Astrocyte of the hippocampus (primary cell): ENCODE results near the gene DDX17.

ENCODE experiments used
- DNase-seq: peaks from one replicate; pipeline ENCODE4 v3.0.0; 2011; ENCODE audit warnings: low read depth, low spot score

The DDX17 gene

DNA sequence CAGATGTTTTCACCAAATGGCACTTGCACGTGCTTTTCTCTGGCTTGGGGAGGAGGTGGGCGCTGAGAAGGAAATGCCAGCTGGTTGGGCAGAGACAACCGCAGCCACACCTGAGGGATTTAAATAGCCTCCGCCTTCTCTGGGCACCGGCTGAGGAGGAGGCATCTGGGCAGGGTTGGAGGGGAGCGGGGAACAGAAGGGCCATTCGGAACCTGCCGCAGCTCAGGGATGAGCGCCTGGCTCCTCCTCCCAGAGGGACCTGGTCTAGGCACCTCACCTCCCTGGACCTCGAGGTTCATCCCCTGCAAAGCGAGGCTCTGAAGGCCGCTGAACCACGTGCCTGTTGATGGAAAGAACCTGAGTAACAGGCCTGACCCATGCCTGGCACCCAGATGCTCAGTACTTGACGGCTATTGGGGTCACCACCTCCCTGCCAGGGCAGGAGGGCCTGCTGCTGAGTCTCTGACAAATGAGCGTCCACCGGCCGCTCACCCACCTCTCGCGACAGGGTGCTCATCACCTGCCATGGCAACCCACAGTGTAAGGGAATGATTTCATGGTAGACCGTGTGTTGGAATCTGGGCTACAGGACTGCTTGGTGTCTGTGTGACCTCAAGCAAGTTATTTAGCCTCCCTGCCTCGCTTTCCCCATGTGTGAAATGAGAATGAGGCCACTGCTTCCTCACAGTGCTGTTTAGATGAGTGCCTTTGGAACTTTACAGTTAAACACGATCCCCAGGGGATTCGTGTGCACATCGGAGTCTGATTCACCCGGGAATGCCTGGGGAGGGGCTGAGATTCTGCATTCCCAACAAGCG lies 40.2 kb downstream of the DDX17 start:
- no peak for DNase-seq

DNA sequence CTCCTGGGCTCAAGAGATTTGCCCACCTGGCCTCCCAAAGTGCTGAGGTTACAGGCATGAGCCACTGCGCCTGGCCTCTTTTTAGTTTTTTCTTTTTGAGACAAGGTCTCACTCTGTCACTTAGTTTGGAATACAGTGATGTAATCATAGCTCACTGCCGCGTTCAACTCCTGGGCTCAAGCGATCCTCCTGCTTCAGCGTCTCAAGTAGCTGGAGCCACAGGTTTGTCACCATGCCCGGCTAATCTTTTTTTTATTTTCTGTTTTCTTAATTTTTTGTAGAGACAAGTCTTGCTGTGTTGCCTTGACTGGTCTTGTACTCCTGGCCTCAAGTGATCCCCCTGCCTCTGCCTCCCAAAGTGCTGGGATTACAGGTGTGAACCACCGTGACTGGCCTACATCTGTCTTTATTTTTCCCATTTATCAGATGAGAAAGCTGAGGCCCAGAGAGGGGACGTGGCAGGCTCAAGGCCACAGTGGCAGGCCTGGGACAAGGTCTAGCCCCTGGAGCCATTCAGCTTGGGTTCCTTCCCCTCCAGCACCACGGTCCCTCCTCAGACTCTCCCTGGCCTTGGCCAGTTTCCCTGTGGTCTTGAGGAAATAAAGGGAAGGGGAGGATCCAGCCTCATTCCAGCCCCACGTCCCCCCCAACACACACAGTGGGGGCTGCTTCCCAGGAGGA lies 41.0 kb downstream of the DDX17 start:
- DNase-seq = no peak

- DNase-seq = no peak
Observed at GRCh38 chr22:38462960-38463784, 42.9 kb downstream of the DDX17 start.

- peak; percentile 95 for DNase-seq
Observed at GRCh38 chr22:38461414-38462081, 44.6 kb downstream of the DDX17 start.

DNA sequence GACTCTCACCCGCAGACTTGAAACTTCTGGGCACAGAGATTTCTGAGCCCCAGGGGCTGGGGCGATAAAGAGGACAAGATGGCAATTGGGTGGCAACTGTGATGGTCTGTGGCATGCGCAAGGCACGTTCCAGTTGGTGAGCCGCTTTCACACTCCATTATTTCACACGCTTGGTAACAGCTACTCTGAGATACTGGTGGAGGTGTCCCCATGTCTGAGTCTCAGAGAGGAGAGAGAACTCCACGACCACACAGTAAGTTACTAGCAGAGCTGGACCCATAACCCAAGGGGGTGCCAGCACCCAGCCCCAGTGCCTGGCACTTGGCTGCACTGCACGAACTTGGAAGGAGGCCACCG lies 45.1 kb downstream of the DDX17 start:
- no peak for DNase-seq

GRCh38 chr22:38460426-38460840 lies 45.7 kb downstream of the DDX17 start:
- DNase-seq = no peak

DNA sequence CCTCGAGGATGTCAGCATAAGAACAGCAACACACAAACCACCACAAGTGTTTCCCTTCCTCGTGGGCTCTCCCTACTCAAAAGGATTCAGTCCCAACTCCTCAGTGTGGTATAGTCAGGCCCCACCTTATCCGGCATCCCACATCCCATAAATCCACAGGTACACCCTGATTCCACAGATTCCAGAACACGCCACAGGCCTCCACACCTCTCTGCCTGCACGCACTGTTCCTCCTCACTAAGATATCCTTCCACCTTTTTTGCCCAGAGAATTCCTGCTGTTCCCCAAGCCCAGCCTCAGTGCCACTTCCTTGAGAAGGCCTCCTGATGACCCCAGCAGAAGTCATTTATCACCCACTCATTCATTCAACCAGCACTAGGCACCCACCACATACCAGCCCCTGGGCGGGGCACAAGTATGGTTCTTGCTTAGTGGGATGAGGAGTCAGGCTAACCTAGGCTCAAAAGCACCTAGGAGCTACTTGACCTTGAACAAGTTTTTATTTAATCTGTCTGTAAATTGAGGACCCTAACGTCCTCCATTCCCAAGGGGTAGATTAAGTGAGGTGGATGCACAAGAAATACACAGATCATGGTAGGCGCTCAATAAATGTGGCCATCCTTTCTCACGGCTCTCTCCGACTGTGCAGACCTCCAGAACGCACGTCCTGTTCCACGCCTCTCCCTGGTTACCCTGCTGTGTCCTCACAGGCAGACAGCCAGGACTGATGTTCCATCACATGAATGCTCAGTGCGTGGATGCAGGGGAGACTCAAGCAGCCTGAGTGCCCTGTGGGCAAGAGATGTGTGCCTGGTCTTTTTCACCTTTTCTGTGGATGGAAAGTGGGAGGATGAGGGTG lies 49.0 kb downstream of the DDX17 start:
- no peak for DNase-seq

DNA sequence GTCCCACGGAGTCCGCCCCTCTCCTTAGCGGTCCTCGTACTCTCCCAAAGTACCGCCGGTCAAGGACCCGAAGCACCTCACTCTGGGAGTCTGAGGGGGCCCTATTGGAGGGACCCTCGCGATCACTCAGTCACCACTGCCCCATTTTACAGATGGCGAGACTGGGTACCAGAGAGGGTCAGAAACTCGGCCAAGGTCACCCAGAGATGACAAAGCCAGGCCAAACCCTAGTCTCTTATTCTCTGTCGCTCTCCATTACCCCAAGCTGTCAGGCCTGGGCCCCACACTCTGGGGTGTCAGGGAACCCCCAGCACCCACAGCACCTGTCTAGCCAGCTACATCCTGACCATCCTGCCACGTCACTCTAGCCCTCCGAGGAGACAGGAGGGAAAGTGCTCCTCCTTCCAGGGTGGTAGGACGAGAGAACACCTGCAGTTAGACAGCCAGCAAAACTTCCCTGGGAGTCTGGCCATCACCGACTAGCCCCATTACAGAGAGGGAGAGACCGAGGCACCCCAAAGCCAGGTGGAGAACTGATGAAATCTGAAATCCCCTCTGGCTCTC lies 49.8 kb downstream of the DDX17 start:
- DNase-seq = no peak

DNA sequence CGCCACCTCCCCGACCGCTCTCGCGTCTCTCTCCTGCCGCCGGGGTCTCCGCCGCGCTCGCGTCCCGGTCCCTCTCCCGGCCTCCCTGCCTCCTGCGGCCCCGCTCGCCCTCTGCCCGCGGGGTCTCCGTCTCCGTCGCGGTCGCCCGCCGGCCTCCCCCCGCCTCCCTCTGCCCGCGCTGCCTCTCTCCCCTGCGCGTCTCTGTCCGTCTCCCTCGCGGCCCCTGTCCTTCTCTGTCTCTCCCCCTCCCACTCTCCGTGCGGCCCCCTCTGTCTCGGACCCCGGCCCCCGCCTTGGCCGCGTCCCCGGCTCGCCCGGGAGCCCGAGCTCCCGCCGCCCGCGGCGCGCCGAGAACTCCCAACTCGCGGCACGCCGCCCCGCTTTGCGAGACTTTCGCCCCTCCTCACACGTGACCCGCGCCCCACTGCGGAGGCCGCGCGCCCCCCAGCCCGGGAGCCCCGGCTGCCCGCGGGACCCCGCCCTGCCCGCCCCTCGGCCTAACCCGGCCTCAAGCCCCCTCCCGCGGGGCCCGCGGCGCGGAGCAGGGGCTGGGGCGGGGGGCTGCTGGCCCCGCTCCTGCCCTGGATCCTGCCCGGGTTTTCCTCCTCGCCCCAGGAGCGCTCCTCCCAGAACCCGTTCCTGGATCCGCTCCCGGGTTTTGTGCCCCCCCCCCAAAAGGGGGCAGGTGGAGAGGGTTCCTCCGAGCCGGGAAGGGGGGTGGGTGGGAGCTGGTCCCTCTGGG lies 50.4 kb downstream of the DDX17 start:
- peak; percentile 67 for DNase-seq

DNA sequence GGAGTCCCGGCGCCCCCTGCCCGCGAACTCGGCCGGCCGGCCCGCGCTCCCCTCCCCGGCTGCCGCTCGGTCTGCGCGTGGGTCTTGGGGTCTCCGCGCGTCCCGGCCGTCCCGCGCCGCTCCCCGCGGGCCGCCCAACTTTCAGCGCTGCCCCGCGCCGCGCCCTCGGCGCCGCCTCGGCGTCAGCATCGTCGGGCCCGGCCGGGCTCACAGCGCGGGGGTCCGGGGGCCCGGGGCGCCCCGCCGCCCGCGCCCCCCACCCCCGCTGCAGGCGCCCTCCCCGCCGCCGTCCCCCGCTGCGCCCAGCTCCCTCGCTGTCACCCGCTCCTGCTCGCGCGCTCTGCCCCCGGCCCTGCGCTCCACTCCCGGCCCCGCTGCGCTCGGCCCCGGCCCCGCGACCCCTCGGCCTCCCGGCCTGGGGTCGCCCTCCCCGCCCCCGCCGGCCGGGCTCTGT lies 51.0 kb downstream of the DDX17 start, which contains the start of gene KCNJ4:
Gene KCNJ4 (minus strand): TSS at position 124 of the 454 bp plus-strand sequence. CDS start 27,067 bp downstream, outside the sequence.
- DNase-seq = no peak

- DNase-seq = no peak
Observed at GRCh38 chr22:38454353-38455075, 51.6 kb downstream of the DDX17 start.

DNA sequence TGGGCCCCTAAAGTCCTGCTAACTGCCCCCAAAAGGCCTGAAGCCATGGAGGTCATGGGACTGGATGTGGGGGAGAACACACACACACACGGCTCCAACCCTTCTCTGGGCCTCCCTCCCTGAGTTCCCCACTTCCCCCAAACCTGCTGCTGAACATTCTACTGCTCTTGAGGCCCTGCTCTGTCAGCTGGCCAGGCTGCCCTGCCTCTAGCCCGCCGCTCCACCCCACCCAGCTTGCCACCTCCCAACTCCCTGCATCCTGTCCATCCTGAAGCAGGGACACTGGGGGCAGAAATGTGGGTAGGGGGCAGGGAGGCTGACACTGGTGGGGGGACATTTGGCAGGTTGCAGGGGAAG lies 52.1 kb downstream of the DDX17 start:
- DNase-seq = no peak

DNA sequence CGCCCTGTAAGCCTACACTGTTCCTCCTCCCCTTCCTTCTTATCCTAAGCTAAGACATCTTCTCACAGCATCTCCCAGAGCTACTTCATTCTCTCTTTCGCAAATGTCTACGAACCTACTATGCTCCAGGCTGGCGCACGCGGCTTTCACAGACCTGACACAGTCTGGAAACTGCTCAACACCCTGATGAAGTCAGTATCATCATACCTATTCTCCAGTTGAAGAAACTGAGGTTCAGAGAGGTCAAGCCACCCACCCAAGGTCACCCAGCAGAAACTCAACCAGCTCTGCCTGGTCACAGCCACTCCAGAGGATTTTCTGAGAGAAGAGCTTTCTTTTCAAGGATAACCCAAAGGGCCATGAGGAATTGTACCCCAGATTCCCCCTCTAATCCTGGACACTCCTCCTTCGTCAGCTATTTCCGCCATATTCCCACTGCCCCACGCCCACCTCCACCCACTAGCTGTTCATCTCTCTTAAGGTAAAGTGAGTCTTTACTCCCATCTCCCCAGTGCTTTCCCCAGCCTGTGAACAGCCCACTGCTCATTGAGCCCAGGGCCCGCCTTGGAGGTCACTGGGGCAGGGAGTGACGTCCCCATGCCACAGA lies 52.9 kb downstream of the DDX17 start:
- no peak for DNase-seq

- peak; percentile 85 for DNase-seq
Observed at GRCh38 chr22:38452373-38453065, 53.6 kb downstream of the DDX17 start.

DNA sequence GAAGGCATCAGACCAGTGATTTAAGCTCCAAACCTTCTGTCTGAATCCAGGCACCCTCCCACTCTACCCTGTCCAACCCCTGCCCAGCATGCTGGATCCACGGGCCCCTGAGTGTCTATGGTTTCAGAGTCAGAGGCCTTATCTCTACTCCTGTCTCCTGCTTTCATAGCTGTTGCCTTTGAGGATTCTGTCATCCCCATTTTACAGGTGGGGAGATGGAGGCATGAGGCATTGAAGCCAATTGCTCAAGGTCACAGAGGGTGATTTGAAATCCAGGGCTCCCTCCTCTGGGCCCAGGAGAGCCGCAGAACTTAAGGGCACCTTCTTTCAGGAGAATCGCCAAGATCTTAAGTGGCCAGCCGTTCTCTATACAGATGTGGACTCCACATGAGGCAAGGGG lies 54.2 kb downstream of the DDX17 start:
- DNase-seq = no peak

DNA sequence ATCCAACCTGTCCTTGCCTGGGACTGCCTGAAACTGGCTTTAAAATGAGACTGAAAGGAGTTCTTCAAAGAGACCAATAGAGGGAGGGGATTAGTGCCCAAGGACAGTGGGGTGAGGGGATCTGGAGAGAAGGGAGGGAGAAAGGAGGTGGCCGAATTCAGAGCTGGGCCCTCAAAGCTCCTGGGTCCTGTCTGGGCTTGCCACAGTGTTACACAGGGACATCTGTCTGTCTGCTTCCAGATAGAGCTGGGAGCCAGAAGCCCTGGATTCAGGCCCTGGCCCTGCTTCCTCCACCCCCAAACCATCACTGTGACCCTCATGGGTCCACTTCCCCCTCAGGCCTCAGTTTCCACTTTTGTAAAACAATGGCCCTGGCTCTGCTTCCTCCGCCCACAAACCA lies 54.7 kb downstream of the DDX17 start:
- no peak for DNase-seq

- peak; percentile 16 for DNase-seq
Observed at GRCh38 chr22:38450234-38450797, 55.8 kb downstream of the DDX17 start.

DNA sequence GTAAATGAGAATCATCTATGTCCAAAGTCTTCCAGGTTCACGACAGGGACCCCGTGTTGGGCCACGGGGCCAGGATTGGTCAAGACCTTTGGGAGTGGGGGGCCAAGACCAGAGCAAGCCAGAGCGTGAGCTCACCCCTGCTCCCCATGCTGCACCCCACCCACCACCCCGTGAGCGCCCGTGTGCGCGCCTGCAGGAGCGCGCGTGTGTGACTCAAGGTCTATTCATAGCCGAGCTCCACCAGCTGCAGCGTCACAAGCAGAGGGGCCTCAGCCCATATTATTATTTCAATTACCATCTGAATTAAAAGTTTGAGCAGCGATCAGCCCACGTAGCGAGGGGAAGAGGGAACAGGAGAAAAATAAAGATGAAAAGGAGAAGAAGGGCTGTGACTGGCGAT lies 56.3 kb downstream of the DDX17 start:
- peak; percentile 51 for DNase-seq
